ENCODE measurements around the gene GP5. TPM values are rescaled to one million over a fixed set of nuclear protein-coding genes. Genes with fewer than 3 reads are reported as not detected.

Gene GP5
- polyA plus RNA-seq, 1 of the 3 experiments (the other 2 are of a cell fraction), result 0.13 TPM

DNA sequence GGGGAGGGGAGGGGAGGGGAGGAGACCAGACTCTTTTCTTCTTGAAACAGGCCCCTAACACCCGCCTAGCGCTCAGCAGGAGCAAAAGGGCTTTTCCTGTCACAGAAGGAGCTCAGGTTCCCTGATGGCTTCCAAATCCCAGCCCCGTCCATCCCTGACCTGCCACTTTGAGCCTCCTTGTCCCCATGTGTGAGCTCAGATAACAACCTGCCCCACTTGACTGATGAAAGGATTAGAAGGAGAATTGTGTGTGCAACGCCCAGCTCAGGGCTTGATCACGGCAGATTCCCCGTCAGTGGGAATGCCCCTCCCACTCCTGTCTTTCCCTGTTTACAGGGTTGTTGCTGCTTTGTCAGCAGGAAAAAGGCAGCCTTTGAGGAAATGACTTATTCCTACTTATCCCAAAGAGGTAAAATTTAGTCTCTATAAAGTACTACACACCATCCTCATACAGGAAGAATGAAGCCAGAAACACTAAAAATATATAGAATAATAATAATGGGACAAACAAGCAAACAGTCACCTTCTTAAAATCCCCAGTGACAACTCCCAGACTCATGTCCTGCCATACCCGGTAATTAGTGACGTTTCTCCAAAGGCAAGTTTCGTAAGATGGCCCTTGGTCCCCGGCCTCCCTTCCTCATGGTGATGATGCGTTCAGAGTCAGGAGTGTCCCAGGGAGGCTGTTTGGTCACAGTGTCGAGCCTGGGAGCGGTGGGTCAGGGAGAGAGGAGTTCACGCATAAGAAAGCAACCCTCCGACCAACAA lies 23.4 kb downstream of the GP5 start:
- Histone ChIP-seq H3K27ac (ENCODE audit: low read depth in 2 of 2, low read length in 1 of 2) (no peak overlapping the region), H3K27me3 (ENCODE audit: insufficient read depth) (no peaks in the 10 kb centered on the region; the same call in 1 of the 2 replicates), H3K4me2 (no peak overlapping the region), H3K9ac (no peak overlapping the region), H4K20me1 (ENCODE audit: insufficient read depth) (no peaks in the 10 kb centered on the region), H3F3A (replicated peaks; ENCODE audit: insufficient read depth) (no peaks in the 10 kb centered on the region), H3K4me1 (ENCODE audit: control insufficient read depth in 1 of 2, insufficient read depth in 2 of 2, low read depth in 1 of 2, low read length in 1 of 2) (peaks cover 0 to 2% of the 10 kb centered on the region in 2 experiments; a peak in 1 of 4 replicates), H2AFZ (ENCODE audit: low read depth) (no peak overlapping the region), H3K9me2 (no peaks in the 10 kb centered on the region), H3K79me2 (ENCODE audit: insufficient read depth) (no peaks in the 10 kb centered on the region), H3K9me3 (no peaks in the 10 kb centered on the region), H3K36me3 (replicated peaks in 1 of 2; ENCODE audit: control insufficient read depth in 1 of 2, insufficient read depth in 2 of 2, low read length in 1 of 2) (no peaks in the 10 kb centered on the region), H3K4me3 (ENCODE audit: low read depth in 2 of 2, low read length in 1 of 2) (no peak overlapping the region)
- no peak for DNase-seq
- TF ChIP-seq MEF2A (IDR thresholded peaks at IDR 0.05; ENCODE audit: borderline replicate concordance, low read depth) (no peak), FOXJ3 (CRISPR knock-in tag; IDR thresholded peaks at IDR 0.05) (no peak), TCF12 (IDR thresholded peaks at IDR 0.05) (no peak)
- WGBS (ENCODE audit: low lambda C conversion rate), result 79% methylated on average over 13 of the region's 15 CpGs
- ChIA-PET CTCF (interaction anchor here (1.2 kb wide), 1 partner anchor 30 kb away, joined by 5 read pairs; no protein-coding TSS in a partner anchor), POLR2A (no interaction called here)

DNA sequence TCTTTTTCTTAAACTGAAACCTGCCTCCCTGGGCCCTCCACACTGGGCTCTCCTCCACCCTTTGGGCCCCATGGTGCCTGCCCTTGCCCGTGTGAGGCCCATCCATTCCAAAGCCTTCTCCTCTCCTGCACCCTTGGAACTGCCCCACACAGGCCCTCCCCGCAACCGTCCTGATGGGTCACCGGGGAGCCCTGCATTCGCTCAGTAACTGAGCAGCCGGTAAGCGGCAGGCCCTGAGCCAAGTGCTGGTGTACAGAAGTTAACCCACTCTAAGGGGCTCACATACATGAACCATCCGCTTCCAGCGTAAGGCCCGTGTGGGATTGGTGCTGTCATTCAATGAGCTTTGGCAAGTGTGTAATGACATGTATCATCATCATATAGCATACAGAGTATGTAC lies 24.1 kb downstream of the GP5 start:
- H3F3A ChIP-seq (replicated peaks; ENCODE audit: insufficient read depth), result no peaks in the 10 kb centered on the region
- no peaks in the 10 kb centered on the region for H3K79me2 ChIP-seq (ENCODE audit: insufficient read depth)
- no peak overlapping the region for H3K9ac ChIP-seq
- no peaks in the 10 kb centered on the region for H3K9me3 ChIP-seq
- H3K27me3 ChIP-seq (ENCODE audit: insufficient read depth), result no peaks in the 10 kb centered on the region
- H3K4me2 ChIP-seq, result no peak overlapping the region
- DNase-seq, result no peak
- H3K9me2 ChIP-seq, result no peaks in the 10 kb centered on the region
- TF ChIP-seq, protein P1, sequence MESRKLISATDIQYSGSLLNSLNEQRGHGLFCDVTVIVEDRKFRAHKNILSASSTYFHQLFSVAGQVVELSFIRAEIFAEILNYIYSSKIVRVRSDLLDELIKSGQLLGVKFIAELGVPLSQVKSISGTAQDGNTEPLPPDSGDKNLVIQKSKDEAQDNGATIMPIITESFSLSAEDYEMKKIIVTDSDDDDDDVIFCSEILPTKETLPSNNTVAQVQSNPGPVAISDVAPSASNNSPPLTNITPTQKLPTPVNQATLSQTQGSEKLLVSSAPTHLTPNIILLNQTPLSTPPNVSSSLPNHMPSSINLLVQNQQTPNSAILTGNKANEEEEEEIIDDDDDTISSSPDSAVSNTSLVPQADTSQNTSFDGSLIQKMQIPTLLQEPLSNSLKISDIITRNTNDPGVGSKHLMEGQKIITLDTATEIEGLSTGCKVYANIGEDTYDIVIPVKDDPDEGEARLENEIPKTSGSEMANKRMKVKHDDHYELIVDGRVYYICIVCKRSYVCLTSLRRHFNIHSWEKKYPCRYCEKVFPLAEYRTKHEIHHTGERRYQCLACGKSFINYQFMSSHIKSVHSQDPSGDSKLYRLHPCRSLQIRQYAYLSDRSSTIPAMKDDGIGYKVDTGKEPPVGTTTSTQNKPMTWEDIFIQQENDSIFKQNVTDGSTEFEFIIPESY (IDR thresholded peaks at IDR 0.05; ENCODE audit: borderline replicate concordance, low read depth), result no peak
- TF ChIP-seq CHD2 (IDR thresholded peaks at IDR 0.05; ENCODE audit: low read length, partially characterized antibody) (no peak), RCOR1 (IDR thresholded peaks at IDR 0.05; ENCODE audit: low read length) (no peak)
- TF ChIP-seq, protein P2, sequence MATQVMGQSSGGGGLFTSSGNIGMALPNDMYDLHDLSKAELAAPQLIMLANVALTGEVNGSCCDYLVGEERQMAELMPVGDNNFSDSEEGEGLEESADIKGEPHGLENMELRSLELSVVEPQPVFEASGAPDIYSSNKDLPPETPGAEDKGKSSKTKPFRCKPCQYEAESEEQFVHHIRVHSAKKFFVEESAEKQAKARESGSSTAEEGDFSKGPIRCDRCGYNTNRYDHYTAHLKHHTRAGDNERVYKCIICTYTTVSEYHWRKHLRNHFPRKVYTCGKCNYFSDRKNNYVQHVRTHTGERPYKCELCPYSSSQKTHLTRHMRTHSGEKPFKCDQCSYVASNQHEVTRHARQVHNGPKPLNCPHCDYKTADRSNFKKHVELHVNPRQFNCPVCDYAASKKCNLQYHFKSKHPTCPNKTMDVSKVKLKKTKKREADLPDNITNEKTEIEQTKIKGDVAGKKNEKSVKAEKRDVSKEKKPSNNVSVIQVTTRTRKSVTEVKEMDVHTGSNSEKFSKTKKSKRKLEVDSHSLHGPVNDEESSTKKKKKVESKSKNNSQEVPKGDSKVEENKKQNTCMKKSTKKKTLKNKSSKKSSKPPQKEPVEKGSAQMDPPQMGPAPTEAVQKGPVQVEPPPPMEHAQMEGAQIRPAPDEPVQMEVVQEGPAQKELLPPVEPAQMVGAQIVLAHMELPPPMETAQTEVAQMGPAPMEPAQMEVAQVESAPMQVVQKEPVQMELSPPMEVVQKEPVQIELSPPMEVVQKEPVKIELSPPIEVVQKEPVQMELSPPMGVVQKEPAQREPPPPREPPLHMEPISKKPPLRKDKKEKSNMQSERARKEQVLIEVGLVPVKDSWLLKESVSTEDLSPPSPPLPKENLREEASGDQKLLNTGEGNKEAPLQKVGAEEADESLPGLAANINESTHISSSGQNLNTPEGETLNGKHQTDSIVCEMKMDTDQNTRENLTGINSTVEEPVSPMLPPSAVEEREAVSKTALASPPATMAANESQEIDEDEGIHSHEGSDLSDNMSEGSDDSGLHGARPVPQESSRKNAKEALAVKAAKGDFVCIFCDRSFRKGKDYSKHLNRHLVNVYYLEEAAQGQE (IDR thresholded peaks at IDR 0.05; ENCODE audit: low read depth, low read length), result no peak
- TF ChIP-seq, protein P3, sequence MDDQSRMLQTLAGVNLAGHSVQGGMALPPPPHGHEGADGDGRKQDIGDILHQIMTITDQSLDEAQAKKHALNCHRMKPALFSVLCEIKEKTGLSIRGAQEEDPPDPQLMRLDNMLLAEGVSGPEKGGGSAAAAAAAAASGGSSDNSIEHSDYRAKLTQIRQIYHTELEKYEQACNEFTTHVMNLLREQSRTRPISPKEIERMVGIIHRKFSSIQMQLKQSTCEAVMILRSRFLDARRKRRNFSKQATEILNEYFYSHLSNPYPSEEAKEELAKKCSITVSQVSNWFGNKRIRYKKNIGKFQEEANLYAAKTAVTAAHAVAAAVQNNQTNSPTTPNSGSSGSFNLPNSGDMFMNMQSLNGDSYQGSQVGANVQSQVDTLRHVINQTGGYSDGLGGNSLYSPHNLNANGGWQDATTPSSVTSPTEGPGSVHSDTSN (IDR thresholded peaks at IDR 0.05), result no peak
- ChIA-PET CTCF (interaction anchor here (1.2 kb wide), 1 partner anchor 31 kb away, joined by 5 read pairs; no protein-coding TSS in a partner anchor), POLR2A (no interaction called here)
- H3K36me3 ChIP-seq (replicated peaks in 1 of 2; ENCODE audit: control insufficient read depth in 1 of 2, insufficient read depth in 2 of 2, low read length in 1 of 2), result no peaks in the 10 kb centered on the region
- H3K27ac ChIP-seq (ENCODE audit: low read depth in 2 of 2, low read length in 1 of 2), result no peak overlapping the region
- no peak overlapping the region for H2AFZ ChIP-seq (ENCODE audit: low read depth)
- 87% methylated on average over 6 of the region's 10 CpGs for WGBS (ENCODE audit: low lambda C conversion rate)
- no peak overlapping the region for H3K4me3 ChIP-seq (ENCODE audit: low read depth in 2 of 2, low read length in 1 of 2)
- no peaks in the 10 kb centered on the region for H4K20me1 ChIP-seq (ENCODE audit: insufficient read depth)
- peaks cover 0 to 2% of the 10 kb centered on the region in 2 experiments; a peak in 1 of 4 replicates for H3K4me1 ChIP-seq (ENCODE audit: control insufficient read depth in 1 of 2, insufficient read depth in 2 of 2, low read depth in 1 of 2, low read length in 1 of 2)
